ENCODE measurements around the gene NOL3. TPM values are rescaled to one million over a fixed set of nuclear protein-coding genes. Genes with fewer than 3 reads are reported as not detected.

The NOL3 gene
- total and polyA plus RNA-seq, 8 donors: 11.9 to 36.7 (median 18.4) TPM

DNA sequence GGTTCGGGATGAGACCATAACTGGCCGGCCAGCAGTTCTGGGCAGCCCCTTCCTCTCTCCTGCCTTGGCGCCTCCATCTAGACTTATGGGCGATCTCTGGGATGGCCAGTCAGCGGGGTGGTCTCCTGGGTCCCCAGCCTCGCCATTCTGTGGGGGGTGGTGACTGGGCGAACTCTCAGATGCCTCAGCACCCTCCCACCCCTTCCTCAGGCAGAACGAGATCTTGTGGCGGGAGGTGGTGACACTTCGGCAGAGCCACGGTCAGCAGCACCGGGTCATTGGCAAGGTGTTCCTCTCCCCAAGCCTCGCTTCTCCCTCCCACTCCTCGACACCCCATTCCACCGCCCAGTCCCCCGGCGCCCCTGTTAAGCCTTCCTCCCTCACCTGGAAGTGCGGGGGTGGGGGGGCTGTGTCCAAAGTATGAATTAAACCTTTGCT, 4.2 kb upstream of the NOL3 start:
- ATAC-seq (no peak), DNase-seq (no peak)
- intact Hi-C loops (cut with DNase I): no loop called here
- Histone ChIP-seq H3K4me1 (peaks cover 49 to 69% of the 10 kb centered on the region in 2 donors), H3K27ac (no peak overlapping the region), H3K4me3 (no peak overlapping the region), H3K9me3 (no peaks in the 10 kb centered on the region), H3K36me3 (no peaks in the 10 kb centered on the region), H3K27me3 (peaks cover 25 to 100% of the 10 kb centered on the region in 2 donors)
- TF ChIP-seq, protein P1, sequence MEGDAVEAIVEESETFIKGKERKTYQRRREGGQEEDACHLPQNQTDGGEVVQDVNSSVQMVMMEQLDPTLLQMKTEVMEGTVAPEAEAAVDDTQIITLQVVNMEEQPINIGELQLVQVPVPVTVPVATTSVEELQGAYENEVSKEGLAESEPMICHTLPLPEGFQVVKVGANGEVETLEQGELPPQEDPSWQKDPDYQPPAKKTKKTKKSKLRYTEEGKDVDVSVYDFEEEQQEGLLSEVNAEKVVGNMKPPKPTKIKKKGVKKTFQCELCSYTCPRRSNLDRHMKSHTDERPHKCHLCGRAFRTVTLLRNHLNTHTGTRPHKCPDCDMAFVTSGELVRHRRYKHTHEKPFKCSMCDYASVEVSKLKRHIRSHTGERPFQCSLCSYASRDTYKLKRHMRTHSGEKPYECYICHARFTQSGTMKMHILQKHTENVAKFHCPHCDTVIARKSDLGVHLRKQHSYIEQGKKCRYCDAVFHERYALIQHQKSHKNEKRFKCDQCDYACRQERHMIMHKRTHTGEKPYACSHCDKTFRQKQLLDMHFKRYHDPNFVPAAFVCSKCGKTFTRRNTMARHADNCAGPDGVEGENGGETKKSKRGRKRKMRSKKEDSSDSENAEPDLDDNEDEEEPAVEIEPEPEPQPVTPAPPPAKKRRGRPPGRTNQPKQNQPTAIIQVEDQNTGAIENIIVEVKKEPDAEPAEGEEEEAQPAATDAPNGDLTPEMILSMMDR (IDR thresholded peaks at IDR 0.05): no peak

DNA sequence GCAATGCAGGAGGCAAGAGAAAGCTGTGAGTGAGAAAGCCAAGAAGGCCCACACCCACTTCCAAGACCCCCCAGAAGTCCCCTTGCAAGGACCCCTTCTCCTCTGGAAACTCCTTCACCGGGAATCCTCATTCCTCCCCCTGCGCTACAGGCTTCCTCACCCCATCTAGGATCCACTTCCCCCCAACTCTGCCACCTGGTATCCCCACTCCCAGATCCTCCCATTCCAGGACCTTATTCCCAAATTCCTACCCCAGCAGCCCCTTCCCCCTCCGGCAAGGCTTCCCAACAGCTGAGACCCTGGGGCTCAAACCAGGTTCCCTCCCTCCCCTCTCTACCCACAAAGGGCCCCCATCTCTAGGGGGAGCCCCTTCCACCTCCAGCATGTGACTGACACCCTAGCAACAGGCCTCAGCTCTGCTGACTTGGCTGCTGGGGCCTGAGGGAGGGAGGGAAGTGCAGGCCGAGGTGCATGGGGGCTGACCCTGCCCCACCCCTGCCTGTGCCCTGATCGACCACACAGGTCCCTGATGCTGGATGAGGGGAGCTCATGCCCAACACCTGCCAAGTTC, 3.7 kb upstream of the NOL3 start:
- Histone ChIP-seq H3K4me1 (peaks cover 45 to 69% of the 10 kb centered on the region in 2 donors), H3K36me3 (no peaks in the 10 kb centered on the region), H3K4me3 (no peak overlapping the region), H3K27me3 (peaks cover 25 to 100% of the 10 kb centered on the region in 2 donors), H3K27ac (no peak overlapping the region), H3K9me3 (no peaks in the 10 kb centered on the region)
- ATAC-seq (no peak), DNase-seq (no peak)
- TF ChIP-seq, protein P1 (IDR thresholded peaks at IDR 0.05): no peak
- intact Hi-C loops (cut with DNase I): no loop called here

DNA sequence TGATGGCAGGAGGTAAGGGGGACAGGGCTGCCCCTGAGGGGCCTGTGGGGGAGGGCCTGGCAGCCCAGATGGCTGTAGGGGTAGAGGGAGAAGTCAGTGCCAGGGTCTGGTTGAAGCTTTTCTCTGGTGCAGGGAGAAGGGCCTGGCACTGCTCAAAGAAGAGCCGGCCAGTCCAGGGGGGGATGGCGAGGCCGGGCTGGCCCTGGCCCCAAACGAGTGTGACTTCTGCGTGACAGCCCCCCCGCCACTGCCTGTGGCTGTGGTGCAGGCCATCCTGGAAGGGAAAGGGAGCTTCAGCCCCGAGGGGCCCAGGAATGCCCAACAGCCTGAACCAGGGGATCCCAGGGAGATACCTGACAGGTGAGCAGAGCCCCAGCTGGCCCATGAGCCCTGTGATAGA, 2.8 kb upstream of the NOL3 start:
- H3K27me3 ChIP-seq: peaks cover 25 to 92% of the 10 kb centered on the region in 2 donors
- H3K9me3 ChIP-seq: no peaks in the 10 kb centered on the region
- ATAC-seq (no peak), DNase-seq (peak in 1 of 4 donors; percentile 61)
- no peak overlapping the region for H3K27ac ChIP-seq
- H3K4me1 ChIP-seq: peaks cover 39 to 66% of the 10 kb centered on the region in 2 donors
- no peaks in the 10 kb centered on the region for H3K36me3 ChIP-seq
- TF ChIP-seq, protein P1 (IDR thresholded peaks at IDR 0.05): no peak
- H3K4me3 ChIP-seq: no peak overlapping the region
- intact Hi-C loops (cut with DNase I): no loop called here

DNA sequence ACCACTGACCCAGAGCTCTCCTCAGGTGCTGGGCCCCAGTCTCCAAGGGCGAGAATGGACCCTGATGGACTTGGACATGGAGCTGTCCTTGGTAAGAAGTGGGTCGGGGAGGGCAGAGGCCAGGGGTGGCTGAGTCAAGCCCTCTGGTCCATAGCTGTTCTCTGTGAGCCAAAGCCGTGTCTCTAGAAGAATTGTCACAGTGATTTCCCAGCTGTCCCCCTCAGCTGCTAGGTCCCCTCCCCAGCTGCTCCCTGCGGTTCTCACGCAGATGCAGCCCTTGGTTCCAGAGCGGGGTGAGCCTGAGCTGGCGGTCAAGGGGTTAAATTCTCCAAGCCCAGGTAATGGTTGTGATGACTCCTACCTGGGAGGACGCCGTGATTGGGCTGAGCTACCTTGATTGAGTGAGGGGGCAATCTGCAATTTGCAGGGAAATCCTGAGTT, 1.3 kb upstream of the NOL3 start:
- no peaks in the 10 kb centered on the region for H3K9me3 ChIP-seq
- no peak overlapping the region for H3K27ac ChIP-seq
- TF ChIP-seq, protein P1 (IDR thresholded peaks at IDR 0.05): no peak
- peak in 1 of 4 donors; percentile 39 for DNase-seq
- H3K36me3 ChIP-seq: no peaks in the 10 kb centered on the region
- peaks cover 18 to 90% of the 10 kb centered on the region in 2 donors for H3K27me3 ChIP-seq
- peaks cover 32 to 66% of the 10 kb centered on the region in 2 donors for H3K4me1 ChIP-seq
- no peak for ATAC-seq
- H3K4me3 ChIP-seq: no peak overlapping the region
- intact Hi-C loops (cut with DNase I): no loop called here

DNA sequence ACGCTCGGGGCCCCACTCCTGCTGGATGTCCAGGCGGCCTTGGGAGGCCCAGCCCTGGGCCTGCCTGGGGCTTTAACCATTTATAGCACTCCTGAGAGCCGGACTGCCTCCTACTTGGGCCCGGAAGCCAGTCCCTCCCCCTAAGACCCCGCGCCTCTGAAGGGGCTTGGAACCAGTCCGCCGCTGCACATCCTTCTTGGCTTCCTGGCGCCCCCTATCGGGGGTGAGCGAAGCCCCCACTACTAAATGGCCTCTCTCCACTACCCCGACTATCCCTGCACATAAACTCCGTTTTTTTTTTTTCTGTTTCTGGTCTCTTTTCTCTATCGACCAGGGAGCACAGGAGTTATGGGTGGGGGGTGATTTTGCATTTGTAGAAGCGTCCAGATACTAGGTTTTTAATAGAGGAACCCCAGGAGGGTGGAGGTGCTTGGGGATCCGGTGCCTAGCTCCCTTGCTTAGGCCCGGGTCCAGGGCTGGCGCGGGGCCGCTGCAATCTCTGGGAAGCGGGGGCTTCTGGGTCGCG, 633 bp upstream of the NOL3 start:
- peak overlapping the region; percentile 81 to 90 for H3K27ac ChIP-seq

More for the DNA sequence above, 633 bp upstream of the NOL3 start:
- Histone ChIP-seq H3K9me3 (no peaks in the 10 kb centered on the region), H3K27me3 (peaks cover 18 to 90% of the 10 kb centered on the region in 2 donors), H3K36me3 (no peaks in the 10 kb centered on the region), H3K4me3 (peak overlapping the region; percentile 29 to 43), H3K4me1 (peaks cover 33 to 66% of the 10 kb centered on the region in 2 donors)
- TF ChIP-seq, protein P1 (IDR thresholded peaks at IDR 0.05): peak; percentile 33 to 46
- peak in 1 of 4 donors; percentile 78 for DNase-seq
- ATAC-seq: no peak
- intact Hi-C loops (cut with DNase I): no loop called here
